Measurements from ENCODE around the gene RALA. TPM values are rescaled to one million over a fixed set of nuclear protein-coding genes. Genes with fewer than 3 reads are reported as not detected.
A peak's percentile ranks its signal among the peaks of the same experiment; 100 is the strongest.
"Not testable (repeated sequence)": the region's sequence is repeated elsewhere in the genome, so short reads cannot be mapped to it uniquely, and the experiment has no call there.

Gene RALA
- polyA plus RNA-seq, 3 donors: 59.3 to 65.9 (median 65.1) TPM

GRCh38 chr7:39678930-39679709, 55.7 kb downstream of the RALA start:
- no peak for DNase-seq

- not testable (repeated sequence) for DNase-seq
Measured at GRCh38 chr7:39679874-39680273, 56.5 kb downstream of the RALA start.

GRCh38 chr7:39681887-39682441, 58.6 kb downstream of the RALA start:
- no peak for DNase-seq

GRCh38 chr7:39683216-39683845, 60.0 kb downstream of the RALA start:
- peak; percentile 19 for DNase-seq

GRCh38 chr7:39686261-39686924, 63.0 kb downstream of the RALA start:
- DNase-seq: no peak

GRCh38 chr7:39688611-39689480, 65.5 kb downstream of the RALA start:
- no peak for DNase-seq

GRCh38 chr7:39691821-39692220, 68.4 kb downstream of the RALA start:
- no peak for DNase-seq

GRCh38 chr7:39693086-39693485, 69.7 kb downstream of the RALA start:
- DNase-seq: not testable (repeated sequence)

GRCh38 chr7:39693812-39694211, 70.4 kb downstream of the RALA start:
- DNase-seq: no peak

GRCh38 chr7:39695852-39696586, 72.6 kb downstream of the RALA start:
- no peak for DNase-seq

GRCh38 chr7:39696631-39697030, 73.3 kb downstream of the RALA start:
- DNase-seq: no peak

GRCh38 chr7:39697483-39697882, 74.1 kb downstream of the RALA start:
- DNase-seq: no peak

GRCh38 chr7:39700165-39700564, 76.8 kb downstream of the RALA start:
- no peak for DNase-seq

- no peak for DNase-seq
Measured at GRCh38 chr7:39700932-39701331, 77.6 kb downstream of the RALA start.

- DNase-seq: no peak
Measured at GRCh38 chr7:39702133-39702532, 78.8 kb downstream of the RALA start.

- no peak for DNase-seq
Measured at GRCh38 chr7:39703144-39703543, 79.8 kb downstream of the RALA start.

GRCh38 chr7:39709029-39709428, 85.7 kb downstream of the RALA start:
- DNase-seq: no peak

- peak; percentile 69 for DNase-seq
Measured at GRCh38 chr7:39709768-39710311, 86.5 kb downstream of the RALA start.

GRCh38 chr7:39712751-39713150, 89.4 kb downstream of the RALA start:
- DNase-seq: no peak

GRCh38 chr7:39714447-39715091, 91.2 kb downstream of the RALA start:
- no peak for DNase-seq
